HCT116 (cell line): ENCODE results near the gene NOX3.

Experiments
- CTCF ChIP-seq, 3 experiments: fragments of 200-600 bp in 1 of 3; sonication (generic) in 1 of 3; IDR thresholded peaks in 2 of 3; conservative IDR thresholded peaks in 1 of 3; 2 replicates each; pipeline ENCODE4 v1.5.1; 2012 to 2017; ENCODE audit warnings: low read depth in 2 of 3, low read length in 2 of 3, antibody characterized with exemption in 1 of 3, borderline replicate concordance in 1 of 3, control low read depth in 1 of 3, mild to moderate bottlenecking in 1 of 3, mixed read lengths in 1 of 3, mixed run types in 1 of 3, moderate library complexity in 1 of 3; ENCODE audit not compliant: insufficient read depth in 1 of 3
- EZH2 ChIP-seq: fragments of 200-600 bp; sonication (generic); IDR thresholded peaks from 2 replicates; pipeline ENCODE4 v1.6.1; 2017; ENCODE audit warnings: antibody characterized with exemption, mixed run types
- MAX ChIP-seq: IDR thresholded peaks from 2 replicates; pipeline ENCODE4 v1.6.1; 2012
- POLR2A ChIP-seq: IDR thresholded peaks from 2 replicates; pipeline ENCODE4 v1.7.0; 2011; ENCODE audit warnings: borderline replicate concordance; ENCODE audit not compliant: insufficient read depth, insufficient read length; ENCODE audit errors: extremely low read depth
- POLR2AphosphoS5 ChIP-seq: IDR thresholded peaks from 2 replicates; pipeline ENCODE4 v1.6.1; 2011; ENCODE audit warnings: mild to moderate bottlenecking, low read depth, low read length, moderate library complexity
- ZBTB33 ChIP-seq: IDR thresholded peaks from 2 replicates; pipeline ENCODE4 v1.6.1; 2011; ENCODE audit warnings: mild to moderate bottlenecking, low read length, moderate library complexity; ENCODE audit not compliant: insufficient replicate concordance; ENCODE audit errors: extremely low read depth

- TF ChIP-seq MAX (no peak), CTCF (IDR thresholded peaks at IDR 0.05 in 2 of 3, conservative IDR thresholded peaks at IDR 0.05 in 1 of 3; ENCODE audit: borderline replicate concordance in 1 of 3, insufficient read depth in 1 of 3, low read depth in 2 of 3, low read length in 2 of 3) (no peak), POLR2AphosphoS5 (no peak), EZH2 (no peak), POLR2A (no peak), ZBTB33 (no peak)
Measured at GRCh38 chr6:155426408-155426945, 29.2 kb downstream of the NOX3 start.
